Gastrocnemius medialis (tissue), 4 donors: ENCODE results near the gene CACNG1.

Experiments
- POLR2A ChIP-seq, 2 donors: fragments of 450-650 bp; IDR thresholded peaks; one replicate each; pipeline ENCODE4 v1.6.1; 2017; ENCODE audit warnings: antibody characterized with exemption in 2 of 2, mild to moderate bottlenecking in 2 of 2, moderate library complexity in 2 of 2
- TF ChIP-seq, protein P1 (sequence below), 5 experiments: fragments of 450-650 bp in 3 of 5; fragments of 200-600 bp in 2 of 5; sonication (generic) in 2 of 5; IDR thresholded peaks in 4 of 5; conservative IDR thresholded peaks in 1 of 5; 1 replicate in 4 of 5; 2 replicates in 1 of 5; pipeline ENCODE4 v1.5.1; 2016 to 2019; ENCODE audit warnings: antibody characterized with exemption in 5 of 5, mild to moderate bottlenecking in 3 of 5, moderate library complexity in 3 of 5

DNA sequence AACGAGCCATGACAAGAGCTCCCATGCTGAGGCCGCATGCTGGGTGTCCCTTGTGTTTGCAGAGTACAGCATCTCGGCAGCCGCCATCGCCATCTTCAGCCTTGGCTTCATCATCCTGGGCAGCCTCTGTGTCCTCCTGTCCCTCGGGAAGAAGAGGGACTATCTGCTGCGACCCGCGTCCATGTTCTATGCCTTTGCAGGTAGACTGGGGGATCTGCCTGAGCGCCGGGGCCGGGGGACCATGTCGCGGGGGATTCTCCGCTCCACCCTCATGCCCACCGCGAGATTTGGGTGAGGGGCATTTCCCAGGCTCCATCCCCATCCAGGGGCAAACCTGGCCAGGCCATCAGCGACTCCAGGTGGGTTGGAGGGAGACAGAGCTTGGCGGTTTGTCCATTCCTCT is 10.7 kb downstream of the CACNG1 start:
- TF ChIP-seq POLR2A (IDR thresholded peaks at IDR 0.05): no peak
- TF ChIP-seq, protein P1, sequence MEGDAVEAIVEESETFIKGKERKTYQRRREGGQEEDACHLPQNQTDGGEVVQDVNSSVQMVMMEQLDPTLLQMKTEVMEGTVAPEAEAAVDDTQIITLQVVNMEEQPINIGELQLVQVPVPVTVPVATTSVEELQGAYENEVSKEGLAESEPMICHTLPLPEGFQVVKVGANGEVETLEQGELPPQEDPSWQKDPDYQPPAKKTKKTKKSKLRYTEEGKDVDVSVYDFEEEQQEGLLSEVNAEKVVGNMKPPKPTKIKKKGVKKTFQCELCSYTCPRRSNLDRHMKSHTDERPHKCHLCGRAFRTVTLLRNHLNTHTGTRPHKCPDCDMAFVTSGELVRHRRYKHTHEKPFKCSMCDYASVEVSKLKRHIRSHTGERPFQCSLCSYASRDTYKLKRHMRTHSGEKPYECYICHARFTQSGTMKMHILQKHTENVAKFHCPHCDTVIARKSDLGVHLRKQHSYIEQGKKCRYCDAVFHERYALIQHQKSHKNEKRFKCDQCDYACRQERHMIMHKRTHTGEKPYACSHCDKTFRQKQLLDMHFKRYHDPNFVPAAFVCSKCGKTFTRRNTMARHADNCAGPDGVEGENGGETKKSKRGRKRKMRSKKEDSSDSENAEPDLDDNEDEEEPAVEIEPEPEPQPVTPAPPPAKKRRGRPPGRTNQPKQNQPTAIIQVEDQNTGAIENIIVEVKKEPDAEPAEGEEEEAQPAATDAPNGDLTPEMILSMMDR (IDR thresholded peaks at IDR 0.05 in 4 of 5, conservative IDR thresholded peaks at IDR 0.05 in 1 of 5): no peak
